Measurements from ENCODE around the gene RYR1. TPM values are rescaled to one million over a fixed set of nuclear protein-coding genes. Genes with fewer than 3 reads are reported as not detected.
"Not testable (repeated sequence)": the region's sequence is repeated elsewhere in the genome, so short reads cannot be mapped to it uniquely, and the experiment has no call there.

Gene RYR1
- total RNA-seq, 1 donor from 2014 or later = 0.32 TPM

DNA sequence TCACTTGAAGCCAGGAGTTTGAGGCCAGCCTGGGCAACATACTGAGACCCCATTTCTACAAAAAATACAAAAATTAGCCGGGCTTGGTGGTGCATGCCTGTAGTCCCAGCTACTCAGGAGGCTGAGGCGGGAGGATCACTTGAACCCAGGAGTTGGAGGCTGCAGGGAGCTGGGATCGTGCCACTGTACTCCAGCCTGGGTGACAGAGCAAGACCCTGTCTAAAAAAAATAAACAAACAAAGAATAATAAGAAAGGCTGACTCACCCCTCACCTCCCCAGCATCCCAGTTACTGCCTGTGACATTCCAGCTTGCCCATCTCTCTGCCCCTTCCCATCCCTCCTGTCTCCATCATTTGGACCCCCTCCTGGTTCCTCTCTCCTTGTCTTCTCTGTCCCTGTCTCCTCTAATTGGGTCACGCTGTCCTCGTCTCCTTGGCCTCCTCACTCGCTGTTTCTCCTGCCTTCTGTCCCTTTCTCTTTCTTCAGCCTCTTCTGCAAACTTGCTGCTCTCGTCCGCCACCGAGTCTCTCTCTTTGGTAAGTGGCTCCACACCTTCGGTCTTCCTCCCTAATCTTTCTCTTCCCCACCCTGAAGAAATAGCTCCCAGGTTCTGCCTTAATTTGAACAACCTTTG, 77.7 kb downstream of the RYR1 start:
- TF ChIP-seq, protein P1, sequence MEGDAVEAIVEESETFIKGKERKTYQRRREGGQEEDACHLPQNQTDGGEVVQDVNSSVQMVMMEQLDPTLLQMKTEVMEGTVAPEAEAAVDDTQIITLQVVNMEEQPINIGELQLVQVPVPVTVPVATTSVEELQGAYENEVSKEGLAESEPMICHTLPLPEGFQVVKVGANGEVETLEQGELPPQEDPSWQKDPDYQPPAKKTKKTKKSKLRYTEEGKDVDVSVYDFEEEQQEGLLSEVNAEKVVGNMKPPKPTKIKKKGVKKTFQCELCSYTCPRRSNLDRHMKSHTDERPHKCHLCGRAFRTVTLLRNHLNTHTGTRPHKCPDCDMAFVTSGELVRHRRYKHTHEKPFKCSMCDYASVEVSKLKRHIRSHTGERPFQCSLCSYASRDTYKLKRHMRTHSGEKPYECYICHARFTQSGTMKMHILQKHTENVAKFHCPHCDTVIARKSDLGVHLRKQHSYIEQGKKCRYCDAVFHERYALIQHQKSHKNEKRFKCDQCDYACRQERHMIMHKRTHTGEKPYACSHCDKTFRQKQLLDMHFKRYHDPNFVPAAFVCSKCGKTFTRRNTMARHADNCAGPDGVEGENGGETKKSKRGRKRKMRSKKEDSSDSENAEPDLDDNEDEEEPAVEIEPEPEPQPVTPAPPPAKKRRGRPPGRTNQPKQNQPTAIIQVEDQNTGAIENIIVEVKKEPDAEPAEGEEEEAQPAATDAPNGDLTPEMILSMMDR (IDR thresholded peaks at IDR 0.05; ENCODE audit: insufficient read depth, low read depth, low read length) = no peak
- TF ChIP-seq EZH2 (IDR thresholded peaks at IDR 0.05; ENCODE audit: insufficient read depth, low read length) = no peak
- Mint-ChIP-seq H3K9me3 (ENCODE audit: unreplicated experiment) (no peaks in the 10 kb centered on the region), H3K27ac (ENCODE audit: unreplicated experiment) (no peak overlapping the region), H3K4me1 (ENCODE audit: low read depth, unreplicated experiment) (no peaks in the 10 kb centered on the region), H3K36me3 (ENCODE audit: low read depth, unreplicated experiment) (no peaks in the 10 kb centered on the region), H3K4me3 (ENCODE audit: unreplicated experiment) (no peak overlapping the region), H3K27me3 (ENCODE audit: low read depth, unreplicated experiment) (peaks cover 17% of the 10 kb centered on the region)
- Histone ChIP-seq H3K27ac (ENCODE audit: low read depth, low read length) (no peak overlapping the region), H4K20me1 (ENCODE audit: insufficient read depth, low read length) (no peaks in the 10 kb centered on the region), H3K4me1 (ENCODE audit: insufficient read depth, low read length) (no peaks in the 10 kb centered on the region), H3K9ac (ENCODE audit: low read length) (no peak overlapping the region), H3K79me2 (ENCODE audit: insufficient read depth, low read length) (no peaks in the 10 kb centered on the region), H3K4me3 (ENCODE audit: insufficient read depth, low read depth, low read length) (no peak overlapping the region), H3K4me2 (ENCODE audit: low read length) (no peak overlapping the region), H3K27me3 (ENCODE audit: insufficient read depth, low read length) (no peaks in the 10 kb centered on the region), H2AFZ (ENCODE audit: low read depth, low read length) (no peak overlapping the region), H3K36me3 (ENCODE audit: insufficient read depth, low read length) (no peaks in the 10 kb centered on the region), H3K9me3 (ENCODE audit: insufficient read depth, low read depth, low read length) (no peaks in the 10 kb centered on the region)
- FAIRE-seq (no peak), DNase-seq (ENCODE audit: low read depth) (no peak)

DNA sequence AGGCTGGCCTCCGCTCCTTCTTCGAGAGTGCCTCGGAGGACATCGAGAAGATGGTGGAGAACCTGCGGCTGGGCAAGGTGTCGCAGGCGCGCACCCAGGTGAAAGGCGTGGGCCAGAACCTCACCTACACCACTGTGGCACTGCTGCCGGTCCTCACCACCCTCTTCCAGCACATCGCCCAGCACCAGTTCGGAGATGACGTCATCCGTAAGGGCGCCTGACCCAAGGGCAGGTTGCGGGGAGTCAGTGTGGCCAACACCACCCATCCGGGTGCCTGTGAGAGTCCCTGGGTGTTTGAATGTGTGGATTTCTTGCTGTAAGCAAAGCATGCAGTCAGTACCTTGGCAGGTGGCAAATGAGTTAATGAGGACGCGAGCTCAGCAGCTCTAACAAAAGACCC, 78.8 kb downstream of the RYR1 start:
- Mint-ChIP-seq H3K4me3 (ENCODE audit: unreplicated experiment) (no peak overlapping the region), H3K4me1 (ENCODE audit: low read depth, unreplicated experiment) (no peaks in the 10 kb centered on the region), H3K36me3 (ENCODE audit: low read depth, unreplicated experiment) (no peaks in the 10 kb centered on the region), H3K9me3 (ENCODE audit: unreplicated experiment) (no peaks in the 10 kb centered on the region), H3K27ac (ENCODE audit: unreplicated experiment) (no peak overlapping the region), H3K27me3 (ENCODE audit: low read depth, unreplicated experiment) (peaks cover 24% of the 10 kb centered on the region)
- TF ChIP-seq, protein P1 (IDR thresholded peaks at IDR 0.05; ENCODE audit: insufficient read depth, low read depth, low read length) = no peak
- TF ChIP-seq EZH2 (IDR thresholded peaks at IDR 0.05; ENCODE audit: insufficient read depth, low read length) = no peak
- H3K27ac ChIP-seq (ENCODE audit: low read depth, low read length) = no peak overlapping the region
- no peaks in the 10 kb centered on the region for H4K20me1 ChIP-seq (ENCODE audit: insufficient read depth, low read length)
- no peaks in the 10 kb centered on the region for H3K4me1 ChIP-seq (ENCODE audit: insufficient read depth, low read length)
- no peak overlapping the region for H3K4me2 ChIP-seq (ENCODE audit: low read length)
- H3K36me3 ChIP-seq (ENCODE audit: insufficient read depth, low read length) = no peaks in the 10 kb centered on the region
- no peaks in the 10 kb centered on the region for H3K27me3 ChIP-seq (ENCODE audit: insufficient read depth, low read length)
- FAIRE-seq (no peak), DNase-seq (ENCODE audit: low read depth) (no peak)
- H2AFZ ChIP-seq (ENCODE audit: low read depth, low read length) = no peak overlapping the region
- H3K4me3 ChIP-seq (ENCODE audit: insufficient read depth, low read depth, low read length) = no peak overlapping the region
- no peaks in the 10 kb centered on the region for H3K9me3 ChIP-seq (ENCODE audit: insufficient read depth, low read depth, low read length)
- H3K79me2 ChIP-seq (ENCODE audit: insufficient read depth, low read length) = no peaks in the 10 kb centered on the region
- H3K9ac ChIP-seq (ENCODE audit: low read length) = no peak overlapping the region

DNA sequence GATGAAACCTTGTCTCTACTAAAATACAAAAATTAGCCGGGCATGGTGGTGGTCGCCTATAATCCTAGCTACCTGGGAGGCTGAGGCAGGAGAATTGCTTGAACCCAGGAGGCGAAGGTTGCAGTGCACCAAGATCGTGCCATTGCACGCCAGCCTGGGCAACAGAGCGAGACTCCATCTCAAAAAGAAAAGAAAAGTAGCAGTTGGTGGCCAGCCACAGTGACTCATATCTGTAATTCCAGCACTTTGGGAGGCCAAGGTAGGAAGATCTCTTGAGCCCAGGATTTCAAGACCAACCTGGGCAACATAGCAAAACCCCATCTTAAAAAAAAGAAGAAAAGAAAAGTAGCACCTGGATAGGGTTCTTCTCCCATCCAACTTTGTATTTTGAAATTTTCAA, 79.7 kb downstream of the RYR1 start:
- H3K36me3 ChIP-seq (ENCODE audit: insufficient read depth, low read length); H3K4me1 ChIP-seq (ENCODE audit: insufficient read depth, low read length); H3K36me3 Mint-ChIP-seq (ENCODE audit: low read depth, unreplicated experiment); H2AFZ ChIP-seq (ENCODE audit: low read depth, low read length); FAIRE-seq; H3K9ac ChIP-seq (ENCODE audit: low read length); H3K4me3 Mint-ChIP-seq (ENCODE audit: unreplicated experiment); H3K27ac Mint-ChIP-seq (ENCODE audit: unreplicated experiment); DNase-seq (ENCODE audit: low read depth); H3K4me3 ChIP-seq (ENCODE audit: insufficient read depth, low read depth, low read length); H3K27ac ChIP-seq (ENCODE audit: low read depth, low read length); H4K20me1 ChIP-seq (ENCODE audit: insufficient read depth, low read length); H3K9me3 Mint-ChIP-seq (ENCODE audit: unreplicated experiment); H3K79me2 ChIP-seq (ENCODE audit: insufficient read depth, low read length); H3K9me3 ChIP-seq (ENCODE audit: insufficient read depth, low read depth, low read length); H3K4me1 Mint-ChIP-seq (ENCODE audit: low read depth, unreplicated experiment); H3K27me3 ChIP-seq (ENCODE audit: insufficient read depth, low read length); H3K4me2 ChIP-seq (ENCODE audit: low read length): not testable (repeated sequence)
- peaks cover 24% of the 10 kb centered on the region for H3K27me3 Mint-ChIP-seq (ENCODE audit: low read depth, unreplicated experiment)

Data from astrocyte (in vitro differentiated cells and primary cell).